HepG2 (cell line): ENCODE results near the gene SETD2.

Experiments used
- CAMTA2 ChIP-seq: sonication (generic); formaldehyde crosslinking; IDR thresholded peaks from 2 replicates; pipeline ENCODE4 v1.4.0; 2020; ENCODE audit warnings: mild to moderate bottlenecking, missing genetic modification reagents, borderline replicate concordance
- CTCF ChIP-seq: sonication (generic); formaldehyde crosslinking; IDR thresholded peaks from 2 replicates; pipeline ENCODE4 v1.5.0; 2020; ENCODE audit warnings: mild to moderate bottlenecking, missing genetic modification reagents, moderate library complexity
- EZH2 ChIP-seq: conservative IDR thresholded peaks from 2 replicates; pipeline ENCODE4 v1.6.1; 2012; ENCODE audit warnings: mild to moderate bottlenecking, low read depth, low read length, moderate library complexity
- FOXM1 ChIP-seq: sonication (generic); formaldehyde crosslinking; IDR thresholded peaks from 2 replicates; pipeline ENCODE4 v1.5.0; 2020; ENCODE audit warnings: missing genetic modification reagents
- GRHL1 ChIP-seq: sonication (generic); formaldehyde crosslinking; conservative IDR thresholded peaks from 2 replicates; pipeline ENCODE4 v1.8.0; 2022; ENCODE audit warnings: missing genetic modification reagents
- HDAC6 ChIP-seq: fragments of 200-600 bp; sonication (generic); IDR thresholded peaks from 2 replicates; pipeline ENCODE4 v1.7.0; 2017; ENCODE audit warnings: mild to moderate bottlenecking, antibody characterized with exemption, low read length, low read depth
- PBX2 ChIP-seq: IDR thresholded peaks from 2 replicates; pipeline ENCODE4 v1.6.1; 2016; ENCODE audit warnings: control low read depth
- ZMAT5 ChIP-seq: sonication (generic); formaldehyde crosslinking; IDR thresholded peaks from 2 replicates; pipeline ENCODE4 v1.5.0; 2020; ENCODE audit warnings: mild to moderate bottlenecking, low read depth, missing genetic modification reagents, borderline replicate concordance

- TF ChIP-seq EZH2: no peak
- TF ChIP-seq ZMAT5 (CRISPR knock-in tag): no peak
- TF ChIP-seq PBX2 (CRISPR knock-in tag): no peak
- TF ChIP-seq CAMTA2 (CRISPR knock-in tag): no peak
- TF ChIP-seq CTCF (CRISPR knock-in tag): no peak
- TF ChIP-seq FOXM1: no peak
- TF ChIP-seq GRHL1 (CRISPR knock-in tag): no peak
- no peak for TF ChIP-seq HDAC6
Observed at GRCh38 chr3:46985588-46985987, 178.3 kb downstream of the SETD2 start.
